Activated CD8-positive, alpha-beta memory T cell treated with anti-CD3 and anti-CD28 coated beads for 48 hours (primary cell): ENCODE results near the gene TAS1R1.

Source experiments
- DNase-seq, 3 experiments: peaks; one replicate each; pipeline ENCODE4 v3.0.0-alpha.2; 2020; ENCODE audit warnings: low read depth in 2 of 3, low spot score in 2 of 3

Gene TAS1R1

GRCh38 chr1:6554907-6555778, at the start of gene TAS1R1:
Gene TAS1R1, plus strand, starts transcription at chr1:6555307. Its CDS starts 67 bp downstream, at chr1:6555374.
- no peak for DNase-seq

DNA sequence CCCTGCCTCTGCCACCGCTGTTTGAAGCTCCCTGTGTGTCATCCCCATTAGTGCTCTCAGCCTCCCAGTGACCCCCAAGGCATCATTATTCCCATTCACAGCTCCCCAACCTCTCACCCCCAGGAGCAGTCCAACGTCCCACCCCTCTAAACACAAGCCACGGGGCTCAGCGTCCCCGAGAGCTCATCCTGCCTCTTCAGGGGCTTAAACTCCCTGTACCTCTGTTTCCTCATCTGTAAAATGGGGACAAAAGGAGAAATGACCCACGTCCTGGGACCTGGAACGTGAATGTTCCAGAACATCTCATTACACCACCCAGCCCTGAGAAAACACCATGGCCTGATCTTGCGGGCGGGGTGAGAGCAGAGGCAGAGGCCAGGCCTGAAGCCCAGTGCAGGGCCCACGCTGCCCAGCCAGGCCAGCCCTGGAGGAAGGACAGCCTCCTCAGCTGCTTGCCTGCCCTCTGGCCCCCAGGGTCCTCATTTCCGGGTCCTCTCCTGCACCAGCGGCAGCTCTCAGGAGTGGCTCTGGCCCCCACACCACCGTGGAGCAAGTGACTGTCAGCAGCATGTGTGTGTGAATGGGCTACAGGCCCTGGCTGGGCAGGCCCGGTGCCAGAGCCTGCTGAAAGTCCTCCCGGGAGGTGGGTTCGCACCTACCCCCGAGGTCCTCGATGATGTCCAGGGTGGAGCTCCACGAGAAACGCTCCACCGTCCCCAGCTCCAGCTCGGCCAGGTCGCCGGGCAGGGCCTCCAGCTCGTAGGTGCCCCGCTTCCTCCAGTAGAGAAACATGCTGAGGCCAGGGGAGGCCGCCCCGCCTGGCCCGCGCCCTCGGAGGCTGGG, 49.5 kb upstream of the TAS1R1 start:
- no peak for DNase-seq

DNA sequence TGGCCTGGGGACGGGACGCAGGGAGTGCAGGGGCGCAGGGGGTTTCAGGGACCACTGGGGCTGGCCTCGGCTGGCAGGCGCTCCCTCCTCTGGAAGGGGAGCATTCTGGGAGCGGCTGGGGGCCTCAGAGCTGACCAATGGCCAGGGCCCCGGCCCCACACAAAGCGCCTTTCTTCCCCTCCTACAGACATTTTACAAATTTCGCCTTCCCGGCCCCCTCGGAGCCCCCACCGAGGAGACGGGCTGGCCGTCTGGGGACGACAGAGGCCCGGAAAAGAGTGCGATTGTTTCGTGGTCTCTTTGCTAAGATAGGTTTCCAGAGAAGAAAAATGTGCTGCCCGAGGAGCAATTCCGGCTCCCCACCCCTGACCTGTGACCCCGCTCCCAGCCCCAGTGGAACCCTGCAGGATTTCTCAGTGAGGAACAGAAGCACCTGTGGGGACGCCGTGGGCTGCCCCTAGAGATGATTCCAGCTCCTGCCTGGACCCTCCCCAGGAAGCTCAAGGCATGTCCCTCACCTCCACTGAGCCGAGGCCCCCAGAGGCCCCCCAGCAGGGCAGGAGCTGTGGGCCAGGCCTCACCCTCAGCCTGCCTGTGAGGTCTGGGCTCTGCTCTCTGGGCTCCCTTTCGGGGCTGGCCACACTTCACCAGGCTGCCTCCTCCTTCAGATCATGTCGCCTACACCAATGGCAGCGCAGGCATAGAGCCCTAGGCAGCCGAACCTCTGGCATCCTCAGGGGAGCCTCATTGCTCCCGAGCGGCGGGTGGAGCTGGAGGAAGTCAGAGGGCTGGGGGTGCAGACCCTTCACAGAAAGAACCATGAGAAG, 48.7 kb upstream of the TAS1R1 start:
- DNase-seq = no peak

- no peak for DNase-seq
These were observed 48.1 kb upstream of the TAS1R1 start for GRCh38 chr1:6507037-6507428.

DNA sequence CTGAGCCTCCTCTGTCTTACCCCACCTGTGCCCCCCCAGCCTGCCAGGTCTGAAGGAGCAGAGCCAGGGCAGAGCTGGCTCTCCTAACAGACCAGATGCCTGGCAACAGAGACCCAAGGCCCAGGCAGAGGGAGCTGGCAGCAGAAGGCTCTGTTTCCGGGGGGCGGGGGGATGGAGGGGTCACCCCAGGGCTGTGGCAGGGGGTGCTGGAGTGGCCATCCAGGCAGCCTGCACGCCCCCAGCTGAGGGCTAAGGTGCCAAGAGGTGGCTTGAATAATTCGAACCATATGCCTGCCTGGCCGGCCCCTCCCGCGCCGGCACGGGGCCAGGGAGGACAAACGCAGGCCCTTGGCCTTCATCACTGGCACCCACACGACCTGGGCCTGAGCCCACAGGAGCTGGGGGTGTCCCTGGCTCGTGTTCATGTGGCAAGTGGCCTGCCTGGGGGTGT, 47.6 kb upstream of the TAS1R1 start:
- DNase-seq = no peak

DNA sequence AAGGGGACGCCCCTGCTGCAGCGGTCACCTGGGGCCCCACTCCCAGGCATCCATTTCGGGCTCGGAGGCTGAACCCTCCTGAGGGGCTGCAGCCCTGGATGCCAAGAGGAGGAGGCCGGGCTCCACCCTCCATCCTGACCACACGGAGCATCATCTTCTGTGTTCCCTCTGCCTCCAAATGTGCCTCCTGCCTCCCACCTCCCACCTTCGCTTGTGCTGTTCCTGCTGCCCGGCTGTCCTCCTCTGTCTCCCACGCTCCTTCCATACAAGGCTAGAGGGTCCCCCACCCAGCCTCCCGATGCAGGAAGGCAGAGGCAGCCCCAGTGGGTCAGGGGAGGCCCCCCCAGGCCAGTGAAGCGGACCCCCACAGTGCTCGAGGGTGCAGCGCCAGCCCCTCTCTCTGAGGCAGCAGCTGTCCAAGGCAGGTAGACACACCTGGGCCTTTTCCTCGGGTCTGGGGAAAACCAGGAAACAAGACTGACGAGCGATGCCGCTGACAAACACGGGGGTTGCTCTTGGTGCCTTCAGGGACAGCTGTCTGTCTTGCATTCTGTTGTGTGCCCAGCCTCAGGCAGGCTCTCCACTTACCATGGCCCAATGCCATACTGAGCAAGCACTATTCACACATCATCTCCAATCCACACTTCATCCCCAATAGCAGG, 46.8 kb upstream of the TAS1R1 start:
- no peak for DNase-seq

GRCh38 chr1:6508816-6509189, 46.3 kb upstream of the TAS1R1 start:
- DNase-seq = no peak

DNA sequence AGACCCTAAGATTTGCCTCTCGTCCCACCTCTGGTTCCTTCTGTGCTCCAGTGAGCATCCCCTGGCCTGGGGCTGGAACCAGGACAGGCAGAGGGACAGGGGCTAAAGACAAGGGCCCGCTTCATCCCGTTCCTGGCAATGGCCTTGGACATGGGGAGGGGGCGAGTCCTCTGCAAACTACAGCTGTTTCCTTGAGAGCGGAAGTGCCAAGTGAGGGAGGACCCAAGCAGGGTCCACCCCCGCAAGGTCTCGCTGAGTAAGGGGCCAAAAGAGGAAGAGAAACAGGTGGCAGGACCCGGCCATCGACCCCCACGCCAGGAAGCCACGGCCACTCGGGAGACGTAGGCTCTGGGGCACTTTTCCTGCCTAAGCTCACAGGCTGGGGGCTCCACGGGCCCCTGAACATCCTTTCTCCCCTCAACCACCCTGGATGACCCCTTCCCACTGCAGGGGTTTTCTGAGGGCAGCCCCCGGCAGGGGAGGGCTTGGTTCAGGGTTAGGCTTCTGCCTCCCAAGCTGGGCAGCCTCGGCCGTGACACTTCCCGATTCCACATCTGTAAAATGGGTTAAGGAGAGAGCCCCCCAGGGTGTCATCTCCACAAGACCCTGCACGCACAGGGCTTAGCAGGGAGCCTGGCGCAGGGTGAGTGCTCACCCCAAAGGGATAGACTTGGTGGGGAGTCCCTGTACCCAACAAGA, 45.7 kb upstream of the TAS1R1 start:
- DNase-seq = no peak

DNA sequence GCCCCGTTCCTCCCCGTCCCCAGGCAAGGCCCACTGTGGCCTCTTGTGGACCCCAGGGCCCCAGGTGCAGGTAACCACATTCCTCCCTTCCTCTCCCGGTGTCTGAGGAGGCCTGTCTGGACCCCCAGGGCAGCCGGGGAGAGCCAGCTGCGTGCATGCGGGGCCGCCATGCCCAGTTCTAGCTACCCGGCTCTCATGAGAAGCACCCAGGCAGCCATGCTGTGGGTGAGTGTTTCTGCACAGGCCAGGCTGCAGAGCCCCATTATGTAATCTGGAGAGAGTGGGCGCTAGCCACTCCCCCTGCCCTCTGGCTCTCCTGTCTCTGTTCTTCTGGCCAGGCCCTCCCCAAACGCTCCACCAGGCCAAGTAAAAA, 45.2 kb upstream of the TAS1R1 start:
- DNase-seq = no peak

DNA sequence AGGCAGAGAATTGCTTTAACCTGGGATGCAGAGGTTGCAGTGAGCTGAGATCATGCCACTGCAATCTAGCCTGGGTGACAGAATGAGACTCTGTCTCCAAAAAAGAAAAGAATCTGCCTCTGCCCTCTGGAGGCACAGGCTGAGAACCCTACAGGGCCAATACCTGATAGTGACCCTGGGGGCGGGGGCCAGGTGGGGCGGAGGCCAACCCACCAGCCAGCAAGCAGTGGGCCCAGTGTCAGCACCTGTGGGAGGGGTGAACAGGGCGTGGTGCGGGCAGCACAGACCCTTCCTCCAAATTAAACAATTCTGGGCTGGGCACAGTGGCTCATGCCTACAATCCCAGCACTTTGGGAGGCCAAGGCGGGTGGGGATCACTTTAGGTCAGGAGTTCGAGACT, 44.6 kb upstream of the TAS1R1 start:
- no peak for DNase-seq

- no peak for DNase-seq
These were observed 44.1 kb upstream of the TAS1R1 start for GRCh38 chr1:6511056-6511455.

GRCh38 chr1:6511561-6512244, 43.4 kb upstream of the TAS1R1 start:
- DNase-seq = no peak

GRCh38 chr1:6512245-6512907, 42.7 kb upstream of the TAS1R1 start:
- no peak for DNase-seq

- DNase-seq = no peak
These were observed 42.2 kb upstream of the TAS1R1 start for GRCh38 chr1:6512908-6513280.

GRCh38 chr1:6513320-6513801, 41.7 kb upstream of the TAS1R1 start:
- no peak for DNase-seq

- no peak for DNase-seq
These were observed 39.3 kb upstream of the TAS1R1 start for GRCh38 chr1:6515771-6516170.

DNA sequence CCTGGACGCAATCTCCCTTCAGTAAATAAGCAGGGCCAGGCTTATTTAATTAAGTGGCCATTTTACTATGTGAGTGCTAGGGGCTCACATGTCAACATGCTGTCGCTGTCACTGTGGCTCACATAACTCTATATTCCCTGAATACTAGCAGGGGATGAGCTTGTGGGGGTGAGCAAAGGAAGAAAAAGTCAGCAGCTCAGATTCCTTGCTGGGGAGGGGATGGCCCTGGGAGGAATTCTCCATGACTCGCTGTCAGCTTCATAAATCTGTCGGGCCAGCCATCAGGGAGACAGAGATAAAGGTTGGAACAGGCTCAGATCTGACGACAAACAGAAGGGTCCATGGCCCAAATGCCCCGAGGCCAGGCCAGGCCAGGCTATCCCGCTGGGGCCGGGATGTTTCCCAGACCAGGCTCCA, 37.7 kb upstream of the TAS1R1 start:
- no peak for DNase-seq

GRCh38 chr1:6519491-6519934, 35.6 kb upstream of the TAS1R1 start:
- DNase-seq = no peak
